K562 (cell line): ENCODE data around the gene ABCF2. TPM values are rescaled to one million over a fixed set of nuclear protein-coding genes. Genes with fewer than 3 reads are reported as not detected.

Experiments used
- ATAC-seq: fragments of 200-7000 bp; cut with Tn5 transposase; 3 replicates; pipeline ENCODE4 v1.9.1; 2020; ENCODE audit warnings: moderate library complexity
- BruUV-seq: library from RNA; stranded (reverse); fragments of 400-500 nt; replicated peaks from 2 replicates; lab custom pipeline; 2021; lab: Mats Ljungman, UMichigan
- CTCF ChIA-PET: fragments of 300-600 bp; formaldehyde crosslinking; extraction: SDS; loops from one replicate; lab custom pipeline; 2021; ENCODE audit warnings: low intra/inter-chr PET ratio; lab: Yijun Ruan, JAX
- POLR2A ChIA-PET: fragments of 300-600, 350-650 bp; sonication (Branson Sonifier 250); formaldehyde crosslinking; extraction: SDS; loops from one replicate; lab custom pipeline; 2021; ENCODE audit warnings: antibody characterized with exemption, inconsistent platforms; lab: Yijun Ruan, JAX
- DNase-seq, 4 experiments: peaks; one replicate each; pipeline versions ENCODE4 v3.0.0 to v3.0.0-alpha.2; 2011 to 2018; ENCODE audit warnings: low spot score in 3 of 4, mixed read lengths in 3 of 4; ENCODE audit errors: extremely low read depth in 1 of 4
- FAIRE-seq: peaks from 2 replicates; lab custom pipeline; 2011; peaks lifted over from hg19 to GRCh38; lab: Jason Lieb, UNC
- H2AFZ ChIP-seq: 2 replicates; pipeline ENCODE4 v1.6.0; 2011; ENCODE audit warnings: low read depth, low read length, control low read depth, inconsistent platforms
- H3K27ac ChIP-seq: fragments of 200-600 bp; 3 replicates; pipeline ENCODE4 v1.8.0; 2011; ENCODE audit warnings: low read depth, mild to moderate bottlenecking, control low read depth, inconsistent platforms, low read length, moderate library complexity, mixed read lengths; ENCODE audit errors: extremely low read depth
- H3K27me3 ChIP-seq, 2 experiments: fragments of 300-600 bp in 1 of 2; 2 replicates in 1 of 2; 3 replicates in 1 of 2; pipeline versions ENCODE4 v1.6.0 to v1.8.0; 2011; ENCODE audit warnings: inconsistent platforms in 2 of 2, low read length in 2 of 2, mild to moderate bottlenecking in 1 of 2, mixed read lengths in 1 of 2, moderate library complexity in 1 of 2; ENCODE audit not compliant: control insufficient read depth in 2 of 2, insufficient read depth in 2 of 2
- H3K36me3 ChIP-seq: fragments of 300-600 bp; 3 replicates; pipeline ENCODE4 v1.8.0; 2011; ENCODE audit warnings: mild to moderate bottlenecking, low read length, inconsistent platforms; ENCODE audit not compliant: control insufficient read depth, insufficient read depth
- H3K4me1 ChIP-seq, 2 experiments: fragments of 200-600 bp in 1 of 2; replicated peaks in 1 of 2; 2 replicates in 1 of 2; 3 replicates in 1 of 2; pipeline versions ENCODE4 v1.5.1 to v1.8.0; 2011; ENCODE audit warnings: inconsistent platforms in 2 of 2, low read length in 2 of 2, mild to moderate bottlenecking in 1 of 2, mixed read lengths in 1 of 2, moderate library complexity in 1 of 2; ENCODE audit not compliant: control insufficient read depth in 2 of 2, insufficient read depth in 2 of 2
- H3K4me2 ChIP-seq: 2 replicates; pipeline ENCODE4 v1.6.1; 2011; ENCODE audit warnings: low read length, control low read depth, inconsistent platforms, mixed read lengths; ENCODE audit not compliant: insufficient read depth
- H3K4me3 ChIP-seq: fragments of 200-600 bp; sonication (generic), shearing (Covaris generic); 2 replicates; pipeline ENCODE4 v1.5.1; 2016; ENCODE audit warnings: control low read depth, inconsistent platforms
- H3K79me2 ChIP-seq: fragments of 200-600 bp; 3 replicates; pipeline ENCODE4 v1.8.0; 2011; ENCODE audit warnings: low read length, inconsistent platforms; ENCODE audit not compliant: control insufficient read depth, insufficient read depth
- H3K9ac ChIP-seq, 2 experiments: 2 replicates each; pipeline versions ENCODE4 v1.6.0 to v1.6.1; 2011; ENCODE audit warnings: low read depth in 2 of 2, low read length in 2 of 2, control low read depth in 1 of 2, inconsistent platforms in 1 of 2, mild to moderate bottlenecking in 1 of 2, mixed read lengths in 1 of 2; ENCODE audit not compliant: insufficient read depth in 1 of 2
- H3K9me1 ChIP-seq: one replicate; pipeline ENCODE4 v1.6.0; 2011; ENCODE audit warnings: inconsistent platforms, mild to moderate bottlenecking, low read length, moderate library complexity; ENCODE audit not compliant: control insufficient read depth, insufficient read depth
- H3K9me3 ChIP-seq: replicated peaks from 2 replicates; pipeline ENCODE4 v1.5.1; 2011; ENCODE audit warnings: low read depth, low read length, inconsistent platforms; ENCODE audit not compliant: control insufficient read depth, insufficient read depth
- H4K20me1 ChIP-seq: replicated peaks from 2 replicates; pipeline ENCODE4 v1.6.1; 2011; ENCODE audit warnings: low read length, inconsistent platforms, mixed read lengths; ENCODE audit not compliant: control insufficient read depth, insufficient read depth
- HNRNPLL ChIP-seq: fragments of 200-400 bp; formaldehyde crosslinking; IDR thresholded peaks from 2 replicates; pipeline ENCODE4 v1.6.1; 2017; ENCODE audit warnings: low read length, low read depth, mild to moderate bottlenecking; ENCODE audit not compliant: poor library complexity, severe bottlenecking
- JUND ChIP-seq, 2 experiments: IDR thresholded peaks; 2 replicates in 1 of 2; 3 replicates in 1 of 2; pipeline ENCODE4 v1.6.1; 2011; ENCODE audit warnings: borderline replicate concordance in 2 of 2, low read depth in 2 of 2, low read length in 2 of 2, improper control_type of control experiment in 1 of 2, missing biosample characterization in 1 of 2, missing genetic modification characterization in 1 of 2, missing genetic modification reagents in 1 of 2
- MEF2D ChIP-seq: conservative IDR thresholded peaks from 2 replicates; pipeline ENCODE4 v1.6.1; 2016; ENCODE audit warnings: low read depth, missing genetic modification characterization, missing compliant biosample characterization
- MEIS2 ChIP-seq: fragments of 450-650 bp; IDR thresholded peaks from 2 replicates; pipeline ENCODE4 v1.6.1; 2014; ENCODE audit warnings: mild to moderate bottlenecking; ENCODE audit not compliant: partially characterized antibody
- NONO ChIP-seq, 2 experiments: fragments of 200-400 bp in 1 of 2; fragments of 450-650 bp in 1 of 2; formaldehyde crosslinking in 1 of 2; IDR thresholded peaks; 2 replicates each; pipeline ENCODE4 v1.6.1; 2017; ENCODE audit warnings: low read depth in 2 of 2, mild to moderate bottlenecking in 2 of 2, moderate library complexity in 2 of 2, low read length in 1 of 2
- ZKSCAN8 ChIP-seq: fragments of 200-800 bp; sonication (Bioruptor generic); IDR thresholded peaks from 2 replicates; pipeline ENCODE4 v1.6.1; 2016; ENCODE audit warnings: missing genetic modification characterization, missing compliant biosample characterization
- WGBS: fragments of 100-300 bp; shearing (Covaris generic); methylation state at CpG from one replicate; pipeline ENCODE4 v1.1.6; 2016; ENCODE audit warnings: low coverage, mixed read lengths; ENCODE audit not compliant: insufficient coverage; ENCODE audit errors: missing lambda C conversion rate; 5-methylcytosine and 5-hydroxymethylcytosine counted together
- in situ Hi-C: fragments of 300-500 bp; cut with MboI; formaldehyde crosslinking; loops from 4 replicates; pipeline ENCODE4 v1.15.0; 2018; ENCODE audit warnings: inconsistent platforms, mixed read lengths
- intact Hi-C: fragments of 100-400 bp; cut with micrococcal nuclease; formaldehyde crosslinking; loops from 2 replicates; pipeline ENCODE4 v1.14.2; 2022
- polyA plus RNA-seq, 8 experiments: library from polyadenylated mRNA; depleted of rRNA in 4 of 8; stranded (reverse) in 5 of 8; unstranded in 3 of 8; fragments of >200 nt; fragmentation: Nextera tagmentation in 2 of 8; fragmentation: Illumina TruSeq in 1 of 8; extraction: Ambion mirVana in 2 of 8; extraction: Trizol in 1 of 8; gene quantifications; 2 replicates each; pipeline versions ENCODE4 v1.2.1 to v1.2.3, GENCODE V29; 2011 to 2014; ENCODE audit warnings: inconsistent platforms in 1 of 8, missing spikeins in 1 of 8
- total RNA-seq, 7 experiments: library from RNA; depleted of rRNA in 6 of 7; stranded (reverse); fragments of >200 nt in 6 of 7; fragmentation: Illumina TruSeq in 2 of 7; extraction: Trizol in 2 of 7; gene quantifications; 2 replicates each; pipeline versions ENCODE4 v1.2.1 to v1.2.3, GENCODE V29; 2011 to 2021; ENCODE audit warnings: low replicate concordance in 1 of 7
- TF ChIP-seq, protein P1 (sequence below): conservative IDR thresholded peaks from 2 replicates; pipeline ENCODE4 v1.6.1; 2011; ENCODE audit warnings: low read depth, mild to moderate bottlenecking, low read length; ENCODE audit not compliant: control insufficient read depth
- TF ChIP-seq, protein P2 (sequence below): sonication (generic); formaldehyde crosslinking; IDR thresholded peaks from 2 replicates; pipeline ENCODE4 v1.8.1; 2023; ENCODE audit warnings: mild to moderate bottlenecking, missing genetic modification reagents
- TF ChIP-seq, protein P3 (sequence below): sonication (generic); formaldehyde crosslinking; IDR thresholded peaks from 2 replicates; pipeline ENCODE4 v1.8.0; 2023; ENCODE audit warnings: mild to moderate bottlenecking, missing genetic modification reagents

The ABCF2 gene
- total and polyA plus RNA-seq, 9 of the 15 experiments (the other 6 are each of a cell fraction or from before 2014, with no cell fraction given), result 62.1 to 224 (median 113) TPM

DNA sequence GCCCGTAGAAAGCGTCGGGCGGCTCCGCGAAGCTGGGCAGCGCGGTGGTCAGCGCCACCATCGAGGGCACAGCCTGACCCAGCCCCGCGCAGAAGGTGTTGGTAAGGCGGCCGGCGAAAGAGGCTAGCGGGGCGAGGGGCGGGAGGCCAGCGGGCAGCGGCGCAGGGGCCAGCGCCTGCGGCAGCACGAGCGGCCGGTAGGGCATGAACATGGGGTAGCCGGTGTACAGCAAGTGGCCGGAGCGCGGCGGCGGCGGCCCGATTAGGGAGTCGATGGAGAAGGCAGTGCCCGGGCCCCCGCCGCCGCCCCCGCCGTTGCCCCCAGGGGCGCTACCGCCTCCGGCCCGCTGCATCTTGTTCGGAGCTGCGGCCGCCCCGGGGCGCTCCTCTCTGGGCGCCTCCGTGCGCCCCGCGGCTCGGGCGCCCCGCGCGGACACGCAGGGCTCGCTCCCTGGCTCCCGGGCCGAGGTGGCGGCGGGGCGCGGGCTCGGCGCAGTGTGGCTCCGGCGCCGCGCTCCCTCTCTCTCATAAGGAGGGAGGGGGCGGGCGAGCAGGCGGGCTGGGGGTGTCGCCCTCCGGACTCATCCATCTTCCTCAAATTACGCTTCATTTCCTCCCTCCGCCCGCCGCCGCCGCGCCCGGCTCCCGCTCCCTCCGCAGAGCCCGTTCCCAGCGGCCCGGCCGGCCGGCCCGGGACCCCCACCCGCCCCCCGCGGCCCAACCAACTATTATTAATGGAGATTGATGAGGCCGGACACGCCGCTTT lies 59.6 kb downstream of the ABCF2 start, which contains the start of gene GBX1:
TSS of gene GBX1 (minus strand) at position 498 of the 765 bp plus-strand sequence. CDS start at position 352, 146 bp downstream.
- no peaks in the 10 kb centered on the region for H3K9me1 ChIP-seq
- ATAC-seq, result peak; percentile 22
- DNase-seq, result peak; percentile 29 to 71 (median 58)
- H3K4me3 ChIP-seq, result peak within 1 kb of the TSS; percentile 33
- peaks cover 50 to 52% of the 10 kb centered on the region in 2 experiments for H3K27me3 ChIP-seq
- H3K4me2 ChIP-seq, result peak within 1 kb of the TSS; percentile 64
- peak within 1 kb of the TSS; percentile 74 for H2AFZ ChIP-seq
- no peaks in the 10 kb centered on the region for H3K36me3 ChIP-seq
- 24% methylated on average over 73 of the region's 101 CpGs for WGBS
- no TSS peak for BruUV-seq
- H3K27ac ChIP-seq, result no peak within 1 kb of the TSS
- POLR2A ChIA-PET, result interaction anchor here (0.5 to 1.3 kb wide), 3 partner anchors 14 to 280 kb away, joined by 3 to 6 read pairs (median 3); no protein-coding TSS in a partner anchor
- H3K79me2 ChIP-seq, result no peaks in the 10 kb centered on the region
- FAIRE-seq, result no peak
- H3K9me3 ChIP-seq, result no peaks in the 10 kb centered on the region
- in situ Hi-C loops (no loop called here), intact Hi-C loops (loop anchor here (5.0 to 10.0 kb wide), 2 partner anchors 180 to 283 kb away; no protein-coding TSS in a partner anchor)
- peak within 1 kb of the TSS in 1 of 2 experiments; percentile 74; a peak in 2 of 4 replicates for H3K9ac ChIP-seq
- peaks cover 0 to 18% of the 10 kb centered on the region in 2 experiments; a peak in 4 of 5 replicates for H3K4me1 ChIP-seq
- CTCF ChIA-PET, result interaction anchor here (0.7 to 3.9 kb wide), 5 partner anchors 44 to 205 kb away, joined by 3 to 23 read pairs (median 5); no protein-coding TSS in a partner anchor
- H4K20me1 ChIP-seq, result no peaks in the 10 kb centered on the region
- TF ChIP-seq, protein P1, sequence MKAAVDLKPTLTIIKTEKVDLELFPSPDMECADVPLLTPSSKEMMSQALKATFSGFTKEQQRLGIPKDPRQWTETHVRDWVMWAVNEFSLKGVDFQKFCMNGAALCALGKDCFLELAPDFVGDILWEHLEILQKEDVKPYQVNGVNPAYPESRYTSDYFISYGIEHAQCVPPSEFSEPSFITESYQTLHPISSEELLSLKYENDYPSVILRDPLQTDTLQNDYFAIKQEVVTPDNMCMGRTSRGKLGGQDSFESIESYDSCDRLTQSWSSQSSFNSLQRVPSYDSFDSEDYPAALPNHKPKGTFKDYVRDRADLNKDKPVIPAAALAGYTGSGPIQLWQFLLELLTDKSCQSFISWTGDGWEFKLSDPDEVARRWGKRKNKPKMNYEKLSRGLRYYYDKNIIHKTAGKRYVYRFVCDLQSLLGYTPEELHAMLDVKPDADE, result 0 out of 2 replicates have a peak, but pooled peaks have one; percentile 24
- TF ChIP-seq, protein P2, sequence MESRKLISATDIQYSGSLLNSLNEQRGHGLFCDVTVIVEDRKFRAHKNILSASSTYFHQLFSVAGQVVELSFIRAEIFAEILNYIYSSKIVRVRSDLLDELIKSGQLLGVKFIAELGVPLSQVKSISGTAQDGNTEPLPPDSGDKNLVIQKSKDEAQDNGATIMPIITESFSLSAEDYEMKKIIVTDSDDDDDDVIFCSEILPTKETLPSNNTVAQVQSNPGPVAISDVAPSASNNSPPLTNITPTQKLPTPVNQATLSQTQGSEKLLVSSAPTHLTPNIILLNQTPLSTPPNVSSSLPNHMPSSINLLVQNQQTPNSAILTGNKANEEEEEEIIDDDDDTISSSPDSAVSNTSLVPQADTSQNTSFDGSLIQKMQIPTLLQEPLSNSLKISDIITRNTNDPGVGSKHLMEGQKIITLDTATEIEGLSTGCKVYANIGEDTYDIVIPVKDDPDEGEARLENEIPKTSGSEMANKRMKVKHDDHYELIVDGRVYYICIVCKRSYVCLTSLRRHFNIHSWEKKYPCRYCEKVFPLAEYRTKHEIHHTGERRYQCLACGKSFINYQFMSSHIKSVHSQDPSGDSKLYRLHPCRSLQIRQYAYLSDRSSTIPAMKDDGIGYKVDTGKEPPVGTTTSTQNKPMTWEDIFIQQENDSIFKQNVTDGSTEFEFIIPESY (CRISPR knock-in tag), result peak; percentile 80; the same call in 1 of the 2 replicates
- TF ChIP-seq MEIS2 (peak; percentile 60), HNRNPLL (peak; percentile 17), MEF2D (tag) (no peak), JUND (IDR thresholded peaks at IDR 0.05; ENCODE audit: borderline replicate concordance, low read depth, low read length) (no peak), JUND (tag; IDR thresholded peaks at IDR 0.05; ENCODE audit: borderline replicate concordance, low read depth, low read length) (no peak), ZKSCAN8 (CRISPR knock-in tag) (no peak), NONO (IDR thresholded peaks at IDR 0.05; ENCODE audit: low read depth in 2 of 2, low read length in 1 of 2) (0 out of 4 replicates have a peak, but pooled peaks of 1 of the 2 experiments have one; percentile 34)
- TF ChIP-seq, protein P3, sequence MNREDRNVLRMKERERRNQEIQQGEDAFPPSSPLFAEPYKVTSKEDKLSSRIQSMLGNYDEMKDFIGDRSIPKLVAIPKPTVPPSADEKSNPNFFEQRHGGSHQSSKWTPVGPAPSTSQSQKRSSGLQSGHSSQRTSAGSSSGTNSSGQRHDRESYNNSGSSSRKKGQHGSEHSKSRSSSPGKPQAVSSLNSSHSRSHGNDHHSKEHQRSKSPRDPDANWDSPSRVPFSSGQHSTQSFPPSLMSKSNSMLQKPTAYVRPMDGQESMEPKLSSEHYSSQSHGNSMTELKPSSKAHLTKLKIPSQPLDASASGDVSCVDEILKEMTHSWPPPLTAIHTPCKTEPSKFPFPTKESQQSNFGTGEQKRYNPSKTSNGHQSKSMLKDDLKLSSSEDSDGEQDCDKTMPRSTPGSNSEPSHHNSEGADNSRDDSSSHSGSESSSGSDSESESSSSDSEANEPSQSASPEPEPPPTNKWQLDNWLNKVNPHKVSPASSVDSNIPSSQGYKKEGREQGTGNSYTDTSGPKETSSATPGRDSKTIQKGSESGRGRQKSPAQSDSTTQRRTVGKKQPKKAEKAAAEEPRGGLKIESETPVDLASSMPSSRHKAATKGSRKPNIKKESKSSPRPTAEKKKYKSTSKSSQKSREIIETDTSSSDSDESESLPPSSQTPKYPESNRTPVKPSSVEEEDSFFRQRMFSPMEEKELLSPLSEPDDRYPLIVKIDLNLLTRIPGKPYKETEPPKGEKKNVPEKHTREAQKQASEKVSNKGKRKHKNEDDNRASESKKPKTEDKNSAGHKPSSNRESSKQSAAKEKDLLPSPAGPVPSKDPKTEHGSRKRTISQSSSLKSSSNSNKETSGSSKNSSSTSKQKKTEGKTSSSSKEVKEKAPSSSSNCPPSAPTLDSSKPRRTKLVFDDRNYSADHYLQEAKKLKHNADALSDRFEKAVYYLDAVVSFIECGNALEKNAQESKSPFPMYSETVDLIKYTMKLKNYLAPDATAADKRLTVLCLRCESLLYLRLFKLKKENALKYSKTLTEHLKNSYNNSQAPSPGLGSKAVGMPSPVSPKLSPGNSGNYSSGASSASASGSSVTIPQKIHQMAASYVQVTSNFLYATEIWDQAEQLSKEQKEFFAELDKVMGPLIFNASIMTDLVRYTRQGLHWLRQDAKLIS (CRISPR knock-in tag), result no peak
